NCI-H748 (cell line): Measurements from ENCODE around the gene IMPA2.
A peak's percentile ranks its signal among the peaks of the same experiment; 100 is the strongest.

Source experiments
- DNase-seq: peaks from one replicate; lab custom pipeline; 2025; ENCODE audit not compliant: unreplicated experiment; lab: John Stamatoyannopoulos, UW

The IMPA2 gene

DNA sequence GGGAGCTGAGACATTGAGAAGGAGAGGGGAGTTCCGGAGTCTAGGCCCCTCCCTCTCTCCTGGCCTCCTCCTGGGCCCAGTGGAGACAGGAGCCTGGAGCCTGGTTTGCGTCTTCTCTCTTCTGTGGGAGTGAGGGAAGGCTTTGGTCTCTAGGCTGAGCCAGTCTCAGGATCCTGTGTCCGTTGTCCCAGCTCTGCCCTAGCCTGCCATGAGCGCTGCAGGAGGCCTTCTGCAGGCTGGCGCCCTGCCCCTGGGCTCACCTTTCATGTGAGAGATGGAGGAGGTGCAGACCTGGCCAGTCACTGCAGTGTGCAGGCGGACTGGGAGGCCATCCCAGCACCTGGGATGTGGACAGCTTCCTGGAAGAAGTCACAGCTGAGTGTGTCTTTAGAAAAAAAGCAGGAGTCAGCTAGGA is 8.7 kb downstream of the IMPA2 start:
- DNase-seq, result peak; percentile 75

DNA sequence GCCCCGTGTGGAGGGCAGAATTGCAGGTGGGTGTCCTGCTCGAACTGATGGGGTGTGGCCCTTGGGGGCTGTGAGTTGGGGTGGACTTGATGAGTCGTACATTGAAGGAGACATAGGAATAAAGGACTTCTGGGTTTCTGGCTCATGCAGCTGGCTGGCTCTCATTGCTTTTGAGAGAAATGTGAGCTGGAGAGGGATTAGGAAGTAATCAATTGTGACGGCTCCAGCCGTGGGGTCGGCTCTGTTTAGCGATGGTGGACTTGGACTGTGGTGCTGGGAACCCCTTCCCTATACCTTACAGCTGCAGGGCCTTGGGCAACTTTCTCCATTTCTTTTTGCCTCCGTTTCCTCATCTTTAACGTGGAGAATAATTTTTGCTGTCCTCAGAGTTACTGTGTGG is 9.2 kb downstream of the IMPA2 start:
- no peak for DNase-seq

DNA sequence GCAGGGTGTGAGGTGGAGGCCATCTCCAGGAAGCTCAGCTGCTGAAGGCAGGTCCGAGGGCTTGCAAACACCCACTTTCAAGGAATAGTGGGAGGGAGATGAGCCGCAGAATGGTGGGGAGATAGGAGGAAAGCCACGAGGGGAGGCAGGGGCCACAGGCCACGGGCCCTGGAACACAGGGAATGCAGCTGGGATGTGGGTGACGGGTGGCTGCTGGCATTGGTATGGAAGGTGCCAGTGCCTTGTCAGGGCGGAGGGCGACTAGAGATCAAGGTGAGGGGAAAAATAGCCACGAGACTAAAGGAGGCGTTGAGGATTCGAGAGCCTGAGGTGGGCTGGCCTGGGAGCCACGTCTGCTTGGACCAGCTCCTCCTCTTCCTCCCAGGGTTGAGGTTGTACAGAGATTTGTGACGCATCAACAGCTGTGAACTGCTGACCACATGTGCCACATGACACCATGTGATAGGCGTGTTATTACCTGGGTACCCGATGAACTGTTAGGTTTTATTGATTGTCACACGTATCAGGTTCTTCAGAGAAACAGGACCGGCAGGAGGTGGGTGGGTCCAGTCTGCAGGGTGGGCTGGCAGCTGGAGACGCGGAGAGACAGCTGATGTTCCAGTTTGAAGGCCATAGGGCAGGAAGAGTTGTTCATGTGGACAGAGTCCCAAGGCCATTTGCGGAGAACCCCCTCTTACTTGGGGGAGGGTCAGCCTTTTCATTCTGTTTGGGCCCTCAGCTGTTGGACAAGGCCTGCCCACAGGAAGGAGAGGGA is 9.9 kb downstream of the IMPA2 start:
- no peak for DNase-seq

DNA sequence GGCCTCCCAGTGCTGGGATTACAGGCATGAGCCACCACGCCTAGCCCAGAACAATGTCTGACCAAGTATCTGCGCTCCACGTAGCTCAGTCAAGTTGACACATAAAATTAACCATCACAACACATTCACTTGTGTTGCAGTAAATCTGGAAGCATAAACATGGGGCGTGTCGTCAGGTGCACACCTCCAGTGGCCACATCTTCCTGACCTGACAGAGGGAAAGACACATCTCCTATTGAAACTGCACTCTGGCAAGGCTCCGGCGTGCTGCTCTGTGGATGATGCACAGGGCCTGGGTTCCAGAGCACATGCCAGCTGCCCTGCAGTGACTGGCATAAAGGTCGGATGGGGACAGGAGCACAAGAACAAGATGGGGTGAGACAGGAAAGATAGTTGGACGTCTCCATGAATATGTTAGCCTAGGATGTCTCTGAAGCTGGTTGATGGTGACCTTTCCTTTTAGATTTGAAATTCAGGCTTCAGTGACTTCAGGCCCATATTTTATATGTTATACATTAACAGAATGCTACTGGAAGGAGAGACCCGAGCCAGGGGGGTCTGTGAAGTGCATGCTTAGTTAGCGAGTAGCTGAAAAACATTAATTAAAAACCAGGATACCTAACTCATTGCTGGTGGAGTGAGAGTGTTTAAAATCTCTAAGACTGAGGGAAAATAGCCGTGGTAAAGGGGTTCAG is 10.9 kb downstream of the IMPA2 start:
- DNase-seq, result no peak

DNA sequence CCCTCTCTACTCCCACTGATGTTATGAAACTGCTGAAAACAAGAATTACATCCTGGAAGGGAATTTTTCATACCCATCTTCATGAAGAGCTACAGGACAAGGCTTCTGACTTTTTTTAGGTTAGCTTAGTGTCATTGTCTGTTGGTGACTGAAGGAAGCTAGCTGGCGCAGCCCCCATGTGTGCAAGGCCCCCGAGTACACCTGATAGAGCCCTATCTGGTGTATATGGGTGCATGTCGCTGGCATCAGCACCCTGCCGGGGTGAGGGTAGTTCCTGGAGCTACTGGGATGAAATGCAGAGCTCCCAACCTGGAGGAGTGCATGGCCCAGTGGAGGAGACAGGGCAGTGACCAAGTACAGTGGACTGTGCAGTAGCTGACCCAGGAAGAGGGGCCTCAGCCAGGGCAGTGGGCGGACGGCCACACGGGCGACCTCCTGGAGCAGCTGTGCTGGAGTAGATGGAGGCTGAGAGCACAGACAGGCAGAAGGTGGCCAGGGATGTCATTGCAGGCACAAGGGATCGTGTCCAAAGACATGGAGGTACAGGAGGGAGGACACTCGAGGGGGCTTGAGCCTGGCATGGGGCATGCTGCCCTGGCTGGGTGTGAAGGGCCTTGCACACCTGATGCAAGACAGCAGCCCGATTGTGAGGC is 12.1 kb downstream of the IMPA2 start:
- DNase-seq, result no peak

DNA sequence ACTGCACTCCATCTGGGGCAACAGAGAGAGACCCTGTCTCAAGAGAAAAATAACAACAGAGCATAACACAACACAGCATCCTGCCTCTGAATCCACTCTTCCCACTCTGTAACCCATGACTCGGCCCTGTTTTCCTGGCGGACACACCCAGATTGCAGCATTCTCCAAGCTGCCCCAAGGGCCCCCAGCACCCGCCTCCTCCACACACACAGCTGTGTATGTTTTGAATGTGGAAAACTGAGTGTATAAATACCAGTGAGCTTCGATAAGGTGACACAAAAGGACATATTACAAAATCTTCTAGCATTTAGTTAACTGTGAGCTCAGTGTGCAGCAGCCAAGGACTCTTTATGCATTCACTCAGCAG is 13.0 kb downstream of the IMPA2 start:
- DNase-seq, result no peak

DNA sequence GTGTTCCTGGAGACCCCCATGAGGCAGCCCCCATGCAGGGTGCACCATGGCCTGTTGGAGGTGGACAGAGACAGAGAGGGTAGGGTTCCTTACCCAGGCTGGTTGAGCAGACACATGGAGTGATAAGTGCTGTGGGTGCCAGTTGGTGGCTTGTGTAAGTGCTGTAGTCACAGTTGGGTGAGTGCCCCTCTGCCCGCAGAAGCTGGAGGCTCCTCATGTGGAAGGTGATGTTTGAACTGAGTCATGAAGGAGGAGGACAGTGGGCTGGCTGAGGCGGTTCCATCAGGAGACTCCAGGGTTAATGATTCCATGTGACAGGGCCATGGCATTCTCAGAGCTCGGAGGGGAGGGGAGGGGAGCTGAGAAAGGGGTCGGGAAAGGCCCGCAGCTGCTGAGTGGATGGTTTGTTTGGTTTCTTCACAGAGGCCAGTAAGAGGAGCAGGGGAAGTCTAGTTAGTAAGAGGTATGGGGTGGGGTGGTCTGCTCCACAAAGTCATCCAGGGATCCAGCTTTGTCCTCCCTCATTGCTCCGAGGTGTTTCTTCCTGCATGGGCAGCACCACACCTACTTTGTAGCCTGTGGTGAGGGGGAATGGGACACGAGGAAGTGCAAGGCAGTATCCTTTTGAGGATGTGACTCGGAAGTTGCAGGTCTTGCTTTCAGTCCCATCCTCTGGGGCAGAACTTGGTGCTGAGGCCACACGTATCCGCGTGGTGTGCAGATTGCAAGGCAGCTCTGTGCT is 13.6 kb downstream of the IMPA2 start:
- no peak for DNase-seq

DNA sequence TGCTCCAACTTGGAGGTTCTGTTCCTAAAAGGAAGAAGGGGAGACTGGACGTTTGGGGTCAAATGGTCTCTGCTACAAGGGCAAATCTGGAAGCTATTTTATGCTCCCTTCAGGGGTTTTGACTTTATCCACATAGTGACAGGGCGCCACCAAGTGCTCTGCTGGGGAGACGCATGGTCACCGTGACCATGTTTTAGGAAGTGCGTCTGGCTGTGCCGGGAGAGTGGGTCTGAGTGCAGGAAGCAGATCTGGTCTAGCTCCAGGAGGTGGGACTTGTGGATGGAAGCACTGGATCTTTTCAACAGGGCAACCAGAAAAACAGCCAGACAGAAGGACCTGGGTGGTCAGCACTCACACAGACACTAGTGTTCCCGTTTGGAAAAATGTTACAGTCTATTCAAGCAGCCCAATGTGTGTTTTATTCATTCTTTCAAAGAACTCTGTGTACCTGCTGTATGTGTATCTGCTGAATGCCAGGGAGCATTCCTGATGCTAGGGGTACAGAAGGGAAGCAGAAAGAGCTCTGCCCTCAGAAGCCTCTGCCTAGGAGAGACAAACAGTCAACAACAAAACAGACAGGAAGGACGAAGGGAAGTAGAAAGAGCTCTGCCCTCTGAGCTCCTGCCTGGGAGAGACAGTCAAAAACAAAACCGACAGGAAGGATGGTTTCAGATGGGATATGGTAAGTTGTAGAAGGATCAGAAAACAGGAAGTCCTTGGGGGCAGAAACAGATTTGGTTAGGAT is 14.3 kb downstream of the IMPA2 start:
- peak; percentile 69 for DNase-seq

DNA sequence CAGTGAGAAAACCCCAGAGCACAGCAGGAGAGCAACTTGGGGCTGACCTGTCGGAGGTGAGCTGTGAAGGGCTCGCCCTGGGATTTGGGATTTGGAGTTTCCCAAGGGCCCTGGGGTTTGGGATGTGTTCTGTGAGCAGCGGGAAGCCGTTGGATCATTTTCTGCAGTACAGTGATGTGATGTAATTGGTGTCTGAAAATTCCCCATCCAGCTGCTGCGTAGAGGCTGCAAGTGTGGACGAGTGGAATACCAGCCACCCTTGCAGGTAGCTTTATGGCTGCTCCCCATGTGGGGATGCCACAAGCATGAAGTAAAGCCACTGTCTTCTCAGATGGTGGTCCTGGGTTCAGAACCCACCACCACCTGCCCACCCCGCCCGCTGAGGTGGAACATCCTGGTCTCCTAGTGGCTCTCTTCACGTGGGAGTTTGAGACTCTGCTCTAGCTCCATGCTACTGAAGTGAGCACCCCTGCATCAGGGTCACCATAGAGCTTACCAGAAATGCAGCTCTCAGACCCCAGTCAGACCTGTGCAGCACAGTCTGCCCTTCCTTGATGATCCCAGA is 15.0 kb downstream of the IMPA2 start:
- DNase-seq, result no peak

DNA sequence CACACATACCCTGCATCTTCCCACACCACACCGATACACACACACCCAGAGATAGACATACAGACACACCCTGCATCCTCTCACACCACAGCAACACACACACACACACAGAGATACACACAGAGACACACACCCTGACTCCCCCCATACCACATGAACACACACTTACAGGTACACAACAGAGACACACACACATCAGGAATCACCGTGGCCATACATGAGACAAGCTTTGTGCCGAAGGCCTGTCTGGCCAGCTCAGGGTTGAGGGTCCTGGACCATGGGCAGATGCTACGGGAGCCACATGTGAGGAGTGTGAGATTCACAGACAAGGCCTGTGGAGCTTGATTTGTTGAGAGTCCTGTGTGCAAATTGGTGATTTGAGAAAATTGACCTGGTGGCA is 15.6 kb downstream of the IMPA2 start:
- no peak for DNase-seq

DNA sequence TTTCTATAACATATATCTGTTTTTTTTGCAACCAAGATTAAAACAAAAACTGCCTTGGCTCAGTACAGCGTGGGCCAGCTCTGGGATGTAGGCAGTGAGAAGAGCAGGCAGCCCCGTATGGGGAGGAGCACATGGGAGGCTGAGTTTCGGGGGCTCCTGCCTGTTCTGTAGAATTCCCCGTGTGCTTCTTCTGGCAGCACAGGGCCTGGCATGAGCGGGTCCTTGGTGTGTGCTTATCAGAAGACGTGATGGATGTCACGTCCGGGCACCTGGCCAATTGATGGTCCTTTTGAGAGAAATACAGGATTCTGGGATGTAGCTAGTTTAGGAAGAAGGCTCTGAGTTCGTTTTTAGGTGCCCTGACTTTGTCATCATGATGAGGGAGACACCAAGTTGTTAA is 16.2 kb downstream of the IMPA2 start:
- no peak for DNase-seq

DNA sequence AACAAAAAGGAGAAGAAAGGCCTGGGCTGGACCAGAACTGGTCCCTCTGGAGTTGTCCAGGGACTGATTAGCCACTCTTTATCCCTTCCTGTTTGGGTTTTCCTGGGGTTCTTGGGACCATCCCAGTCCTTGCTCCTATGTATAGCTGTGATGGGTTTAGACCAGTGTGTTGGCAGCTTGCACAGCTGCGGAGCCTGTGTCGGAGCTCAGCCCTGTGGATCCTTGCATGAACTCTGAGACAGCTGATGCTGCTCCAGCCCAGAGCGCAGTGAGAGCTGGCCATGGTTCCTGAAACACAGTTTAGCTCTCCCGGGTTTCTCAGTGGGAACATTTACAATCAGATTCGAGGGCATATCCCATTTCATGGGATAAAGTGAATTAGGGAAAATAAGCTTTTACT is 16.9 kb downstream of the IMPA2 start:
- DNase-seq, result no peak

DNA sequence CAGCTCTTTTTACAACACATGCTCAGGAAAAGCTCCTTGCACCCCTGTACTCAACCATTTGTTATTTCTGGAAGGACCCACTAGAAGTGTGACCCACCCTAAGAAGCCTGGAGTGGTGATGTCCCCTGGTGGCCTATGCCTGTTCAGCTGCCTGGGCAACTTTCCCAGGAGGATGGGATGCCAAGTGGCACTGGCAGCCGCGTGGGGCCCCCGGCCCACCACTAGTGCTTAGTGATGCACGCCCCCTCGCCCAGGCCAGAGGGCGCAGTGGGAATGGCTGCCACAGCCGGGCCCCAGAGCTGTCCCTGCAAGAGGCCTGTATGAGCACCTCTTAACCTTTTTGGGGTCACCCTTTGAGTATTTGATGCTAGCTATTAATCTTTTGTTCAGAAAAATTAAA is 18.1 kb downstream of the IMPA2 start:
- DNase-seq, result no peak

DNA sequence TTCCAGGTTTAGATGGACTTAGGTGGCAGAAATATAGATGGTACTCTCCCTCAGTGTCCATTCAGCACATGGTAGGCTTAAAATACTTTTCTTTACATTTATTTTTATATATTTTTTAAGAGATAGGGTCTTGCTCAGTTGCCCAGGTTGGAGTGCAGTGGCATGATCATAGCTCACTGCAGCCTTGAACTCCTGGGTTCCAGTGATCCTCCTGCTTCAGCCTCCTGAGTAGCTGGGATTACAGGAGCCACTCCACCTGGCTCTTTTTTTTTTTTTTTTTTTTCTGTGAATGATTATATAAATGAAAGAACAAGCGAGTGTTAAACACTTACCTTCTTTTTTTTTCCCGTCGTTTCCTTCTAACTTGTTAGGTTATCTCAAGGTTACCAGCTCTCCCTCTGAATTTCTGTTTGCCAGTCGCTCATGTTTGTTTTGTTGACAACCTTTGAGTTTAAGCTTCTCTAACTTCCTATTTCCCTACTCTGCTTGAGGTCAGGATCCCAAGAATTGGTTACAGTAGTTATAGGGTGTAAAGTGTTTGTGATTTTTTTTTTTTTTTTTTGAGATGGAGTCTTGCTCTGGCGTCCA is 18.9 kb downstream of the IMPA2 start:
- DNase-seq, result no peak

DNA sequence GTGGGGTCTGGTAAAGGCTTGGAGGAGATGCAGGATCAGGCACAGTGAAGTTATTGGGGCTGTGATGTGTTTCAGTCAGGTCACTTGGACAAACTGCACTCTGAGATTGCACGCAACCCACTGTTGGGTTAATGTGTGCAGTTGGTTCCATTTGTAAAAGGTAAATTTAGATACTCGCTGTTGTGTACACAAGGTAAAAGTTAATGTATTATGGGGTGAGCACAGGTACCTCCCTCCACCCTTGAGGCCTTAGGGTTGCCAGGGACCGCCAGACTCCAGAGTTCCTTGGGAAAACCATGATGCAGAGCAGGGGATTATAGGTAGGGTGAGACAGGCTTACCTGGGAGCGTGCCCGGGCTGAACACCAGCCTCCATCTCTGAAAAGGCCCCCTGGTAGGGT is 20.1 kb downstream of the IMPA2 start:
- no peak for DNase-seq

DNA sequence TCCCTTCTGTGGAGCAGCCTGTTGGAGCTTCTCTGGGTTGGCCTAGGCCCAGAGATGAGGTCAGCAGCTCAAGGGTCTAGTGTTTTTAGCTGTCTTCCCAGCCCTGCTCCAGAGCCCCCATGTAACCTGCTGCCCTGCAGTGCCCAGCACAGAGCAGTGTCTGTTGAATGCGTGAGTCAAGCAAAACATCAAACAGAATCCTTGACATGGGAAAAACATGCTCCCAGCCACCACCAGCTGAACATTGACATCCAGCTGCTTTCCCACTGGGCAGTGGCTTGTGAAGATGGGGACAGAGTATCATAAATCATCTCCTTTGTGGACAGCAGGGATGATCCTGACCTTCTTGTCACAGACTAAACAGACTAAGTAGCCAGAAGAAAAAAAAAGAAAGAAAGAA is 22.6 kb downstream of the IMPA2 start:
- no peak for DNase-seq

DNA sequence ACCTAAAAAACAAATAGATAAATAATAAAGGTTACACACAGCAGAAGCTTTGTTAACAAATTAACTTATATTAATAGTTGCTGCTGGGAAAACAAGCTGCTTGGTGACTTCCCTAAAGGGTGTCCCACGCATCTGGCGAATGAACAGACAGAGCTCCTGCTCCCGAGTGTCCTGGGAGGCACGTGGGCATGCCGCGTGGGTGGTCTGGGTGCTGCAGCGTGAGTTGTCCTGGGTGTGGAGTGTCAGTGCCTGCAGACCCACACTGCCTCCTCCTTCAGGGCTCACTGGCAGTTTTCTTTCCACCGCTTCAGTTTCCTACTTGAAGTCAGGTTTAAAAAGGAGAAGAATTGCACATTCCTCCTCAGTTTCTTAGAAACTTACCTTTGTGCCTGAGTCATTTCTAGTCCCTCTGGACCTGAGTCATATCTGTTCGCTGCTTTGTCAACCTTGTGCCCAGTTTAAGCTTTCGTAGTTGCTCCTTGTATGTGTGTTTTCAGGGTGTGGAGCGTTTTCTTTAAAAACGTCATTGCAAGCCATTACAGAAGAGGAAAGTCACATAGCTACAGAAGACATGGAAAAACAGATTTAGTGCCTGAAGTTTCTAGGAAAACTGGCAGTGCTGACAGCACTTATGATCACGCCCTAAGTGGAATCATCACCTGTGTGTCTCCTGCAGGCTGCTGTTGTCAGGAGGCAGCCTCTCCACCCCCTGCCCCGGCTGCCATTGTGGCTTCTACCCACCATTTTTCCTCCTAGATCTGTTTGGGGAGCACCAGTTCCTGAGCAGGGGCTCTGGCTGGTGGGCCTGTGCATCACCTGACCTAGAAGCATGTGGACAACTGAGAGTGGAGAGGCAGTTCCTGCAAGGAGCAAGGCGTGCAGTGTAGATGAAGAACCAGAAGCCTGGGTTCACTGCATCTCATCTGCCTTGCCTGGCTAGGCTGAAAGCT is 24.5 kb downstream of the IMPA2 start:
- DNase-seq, result no peak

DNA sequence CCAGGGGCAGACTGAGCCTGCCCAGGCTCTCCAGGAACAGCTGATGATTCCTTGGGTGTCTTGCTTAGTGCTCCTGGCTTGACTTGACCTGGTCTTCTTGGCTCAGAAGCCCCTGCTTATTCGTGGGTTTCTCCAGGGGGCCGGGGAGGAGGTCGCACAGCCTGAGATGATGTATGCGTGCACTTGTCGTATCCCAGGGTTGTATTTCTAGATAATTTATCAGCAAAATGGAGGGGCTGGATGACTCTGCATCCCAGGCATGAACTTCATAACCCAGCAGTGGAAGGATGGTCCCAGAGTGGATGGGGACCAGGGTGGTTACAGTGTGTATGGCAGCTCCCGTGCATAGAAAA is 25.2 kb downstream of the IMPA2 start:
- no peak for DNase-seq

DNA sequence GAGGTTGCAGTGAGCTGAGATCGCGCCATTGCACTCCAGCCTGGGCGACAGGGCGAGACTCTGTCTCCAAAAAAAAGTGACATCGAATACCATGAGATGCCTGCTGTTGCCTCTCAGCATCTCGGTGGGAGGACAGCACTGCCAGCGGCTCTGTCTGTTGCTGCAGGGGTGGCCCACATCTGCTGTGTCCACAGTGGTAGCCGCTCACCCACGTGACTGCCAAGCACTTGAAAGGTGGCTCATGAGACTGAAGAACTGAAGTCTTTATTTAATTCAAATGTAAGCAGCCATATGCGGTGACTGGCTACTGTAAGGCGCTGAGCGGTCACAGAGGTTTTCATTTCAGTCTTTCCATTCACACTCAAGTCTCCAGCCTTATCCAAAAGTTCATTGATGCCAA is 25.8 kb downstream of the IMPA2 start:
- no peak for DNase-seq
